DMS 273 (cell line): ENCODE results near the gene SLC16A1.
"Not testable (repeated sequence)": the region's sequence is repeated elsewhere in the genome, so short reads cannot be mapped to it uniquely, and the experiment has no call there.

Source experiments
- DNase-seq: peaks from one replicate; lab custom pipeline; 2025; ENCODE audit not compliant: unreplicated experiment; lab: John Stamatoyannopoulos, UW

SLC16A1 gene

DNA sequence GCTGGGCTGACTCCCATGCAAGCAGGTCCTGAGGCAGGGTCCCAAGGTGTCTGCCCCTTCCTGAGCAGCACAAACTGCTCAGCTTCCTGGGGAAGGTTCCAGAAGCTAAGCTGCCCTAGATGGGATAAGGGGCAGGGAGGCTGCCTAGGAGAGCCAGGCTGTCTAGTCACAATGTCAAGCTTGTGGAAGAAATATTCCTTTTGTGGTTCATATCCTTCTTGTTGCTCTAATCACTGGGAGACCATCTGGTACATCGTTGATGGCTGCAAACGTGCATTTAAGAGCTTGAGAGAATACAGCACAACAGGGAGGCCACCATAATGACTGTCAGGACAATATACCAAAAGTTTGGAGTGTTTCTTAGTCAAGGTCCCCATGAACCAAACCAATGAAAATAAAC is 67.4 kb downstream of the SLC16A1 start:
- DNase-seq: peak; percentile 57

DNA sequence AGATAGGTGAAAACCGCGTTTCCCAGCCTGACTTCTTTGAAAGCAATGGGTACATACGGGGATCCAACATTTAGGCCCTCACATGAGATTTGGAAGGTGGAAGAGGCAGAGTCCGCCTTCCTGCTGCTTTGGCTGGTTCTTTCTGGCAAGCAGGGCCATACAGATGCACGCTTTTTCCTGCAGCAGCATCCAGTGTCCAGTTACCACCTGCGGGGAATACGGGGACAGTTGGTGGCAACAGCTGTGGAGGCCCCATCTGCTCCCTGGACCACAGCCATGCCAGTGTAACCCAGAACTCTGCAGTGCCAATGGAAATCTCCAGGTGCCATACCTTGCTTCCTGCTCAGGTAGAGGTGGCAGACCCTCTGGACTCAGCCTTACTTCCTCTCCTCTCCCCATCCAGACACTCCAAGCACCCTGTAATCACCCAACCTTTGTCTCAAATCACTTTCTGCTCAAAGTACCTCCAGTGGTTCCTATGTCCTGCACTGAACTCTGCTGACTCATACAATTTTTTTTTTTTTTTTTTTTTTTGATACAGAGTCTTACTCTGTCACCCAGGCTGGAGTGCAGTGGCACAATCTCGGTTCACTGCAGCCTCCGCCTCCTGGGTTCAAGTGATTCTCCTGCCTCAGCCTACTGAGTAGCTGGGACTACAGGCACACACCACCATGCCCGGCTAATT is 68.3 kb downstream of the SLC16A1 start:
- DNase-seq: peak; percentile 76

DNA sequence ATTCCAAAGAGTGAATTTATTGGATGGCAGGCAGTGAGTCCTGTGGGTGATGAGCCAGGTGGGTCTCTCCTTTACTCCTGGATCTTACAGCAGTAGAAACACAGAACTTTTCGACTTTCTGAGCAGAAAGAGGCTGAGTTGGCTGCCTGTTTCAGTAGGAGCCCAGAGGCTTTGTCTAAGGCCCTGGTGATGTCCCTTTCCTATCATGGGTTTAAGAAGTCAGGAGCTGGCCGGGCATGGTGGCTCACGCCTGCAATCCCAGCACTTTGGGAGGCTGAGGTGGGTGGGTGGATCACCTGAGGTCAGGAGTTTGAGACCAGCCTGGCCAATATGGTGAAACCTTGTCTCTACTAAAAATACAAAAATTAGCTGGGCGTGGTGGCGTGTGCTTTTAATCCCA is 71.0 kb downstream of the SLC16A1 start:
- not testable (repeated sequence) for DNase-seq

DNA sequence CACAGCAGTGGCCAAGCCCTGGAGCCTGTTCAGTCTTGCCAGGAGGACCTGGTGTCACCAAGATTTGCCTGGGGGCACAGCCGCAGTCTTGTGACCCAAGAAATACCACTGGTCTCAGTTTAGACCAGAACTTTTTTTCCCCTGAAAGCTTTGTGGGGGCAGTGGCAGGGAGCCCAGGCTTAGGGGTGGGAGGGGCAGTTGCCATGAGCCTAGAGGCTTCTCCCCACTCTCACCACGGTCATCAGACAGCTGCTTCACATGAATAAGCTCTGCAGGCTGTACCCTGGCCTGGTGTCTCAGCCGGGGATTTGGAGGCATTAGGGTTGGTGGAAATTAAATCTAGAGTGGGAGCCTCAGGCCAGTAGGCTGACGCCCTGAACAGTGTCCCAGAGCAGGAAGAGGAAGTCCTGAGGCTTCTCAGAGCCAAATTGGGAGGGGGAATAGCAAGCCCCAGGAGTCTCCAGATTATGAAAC is 73.7 kb downstream of the SLC16A1 start:
- no peak for DNase-seq

DNA sequence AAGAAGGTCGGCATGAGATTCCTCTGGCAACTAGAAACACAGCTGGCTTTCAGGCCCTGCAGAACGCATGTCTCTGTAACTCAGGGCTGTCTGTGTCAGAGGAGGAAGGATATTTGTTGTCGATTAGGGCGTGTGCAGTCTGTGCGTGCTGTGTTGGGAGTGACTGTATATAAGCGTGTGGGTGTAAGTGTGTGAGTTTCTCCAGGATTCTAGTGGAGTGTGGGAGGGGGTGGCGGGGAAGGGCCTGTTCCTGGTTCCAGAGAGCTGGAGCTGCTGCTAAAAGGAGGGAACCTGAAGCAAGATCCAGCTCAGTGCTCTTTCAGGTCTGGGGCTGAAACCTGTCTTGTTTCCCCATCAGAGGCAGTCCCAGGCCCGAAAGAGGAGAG is 74.3 kb downstream of the SLC16A1 start:
- DNase-seq: no peak

DNA sequence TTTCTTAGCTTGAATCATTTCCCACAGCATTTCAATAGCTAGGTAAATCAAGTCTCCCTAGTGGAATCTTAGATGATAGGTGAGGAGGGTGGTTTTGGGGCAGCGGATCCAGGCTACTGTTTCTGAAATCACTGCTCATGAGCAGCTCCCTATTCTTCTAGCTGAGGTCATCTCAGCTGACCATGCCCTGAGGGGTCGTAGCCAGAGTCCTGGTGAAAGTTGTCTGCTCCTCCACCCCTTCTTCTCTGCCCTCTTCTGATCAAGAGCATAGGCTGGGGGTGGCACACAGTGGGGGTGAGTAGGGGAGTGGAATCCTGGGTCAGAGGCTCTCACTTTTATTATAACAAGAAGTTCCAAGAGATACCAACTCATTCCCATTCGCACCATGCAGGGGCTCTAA is 76.2 kb downstream of the SLC16A1 start:
- no peak for DNase-seq

DNA sequence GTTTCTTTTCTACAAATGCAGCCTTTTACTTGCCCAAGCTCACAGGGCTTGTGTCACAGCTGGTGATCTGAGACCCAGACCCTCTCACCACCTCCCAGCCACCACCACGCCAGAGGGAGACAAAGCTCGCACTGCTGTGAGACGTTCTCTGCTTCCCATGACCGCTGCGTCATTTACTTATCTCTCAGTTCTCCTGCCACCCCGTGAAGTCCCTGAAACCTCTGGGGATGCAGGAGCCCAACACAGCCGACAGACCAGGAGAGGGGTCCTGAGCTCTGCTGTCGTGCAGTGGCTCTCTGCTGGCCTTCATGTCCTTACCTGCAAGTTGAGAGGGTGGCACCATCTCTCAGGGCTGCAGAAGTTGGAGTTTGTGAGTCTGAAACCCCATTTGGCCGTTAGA is 77.7 kb downstream of the SLC16A1 start:
- DNase-seq: no peak

DNA sequence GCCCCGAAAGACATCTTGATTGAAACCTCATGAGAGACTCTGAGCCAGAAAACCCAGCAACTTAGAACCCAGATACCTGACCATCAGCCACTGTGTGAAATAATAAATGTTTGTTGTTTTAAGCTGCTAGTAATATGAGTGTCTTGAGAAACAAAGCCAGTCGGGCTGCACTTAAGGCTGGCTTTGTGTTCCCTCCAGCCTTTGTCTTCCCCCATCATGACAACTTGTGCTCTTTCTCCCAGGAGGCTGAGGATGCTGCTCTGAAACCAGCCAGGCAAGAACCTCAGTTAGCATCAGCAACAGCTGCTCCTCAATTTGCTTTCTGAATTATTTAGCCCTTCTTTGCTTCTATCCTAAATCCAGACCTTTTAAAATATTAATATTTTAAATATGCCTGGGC is 78.2 kb downstream of the SLC16A1 start:
- DNase-seq: no peak

DNA sequence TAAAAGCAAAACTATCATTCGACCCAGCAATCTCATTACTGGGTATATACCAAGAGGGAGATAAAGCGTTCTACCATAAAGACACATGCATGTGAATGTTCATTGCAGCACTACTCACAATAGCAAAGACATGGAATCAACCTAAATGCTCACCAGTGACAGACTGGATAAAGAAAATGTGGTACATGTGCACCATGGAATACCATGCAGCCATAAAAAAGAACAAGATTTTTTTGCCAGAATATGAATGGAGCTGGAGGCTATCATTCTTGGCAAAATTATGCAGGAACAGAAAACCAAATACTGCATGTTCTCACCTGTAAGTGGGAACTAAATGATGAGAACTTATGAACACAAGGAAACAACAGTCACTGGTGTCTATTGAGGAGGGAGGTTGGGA is 79.7 kb downstream of the SLC16A1 start:
- no peak for DNase-seq

DNA sequence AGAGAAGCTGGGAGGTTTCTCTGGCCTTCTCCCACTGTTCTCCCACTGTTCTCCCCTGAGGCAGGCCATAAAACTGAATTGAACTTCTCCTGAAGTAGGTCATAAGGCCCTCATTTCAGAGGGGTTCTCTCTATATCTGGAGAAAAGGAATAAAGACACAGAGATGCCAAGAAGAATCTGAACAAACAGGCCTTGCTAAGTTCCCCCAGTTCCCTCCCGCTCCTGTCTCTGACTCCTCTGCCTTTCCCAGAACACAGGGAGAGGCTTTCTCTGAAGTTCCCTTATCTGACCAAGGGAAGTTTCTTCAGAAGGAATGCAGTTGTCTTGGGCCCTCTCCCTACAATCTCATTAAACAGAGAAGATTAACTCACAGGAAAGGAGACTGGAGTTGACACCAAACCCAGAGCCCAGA is 83.4 kb downstream of the SLC16A1 start:
- DNase-seq: no peak

DNA sequence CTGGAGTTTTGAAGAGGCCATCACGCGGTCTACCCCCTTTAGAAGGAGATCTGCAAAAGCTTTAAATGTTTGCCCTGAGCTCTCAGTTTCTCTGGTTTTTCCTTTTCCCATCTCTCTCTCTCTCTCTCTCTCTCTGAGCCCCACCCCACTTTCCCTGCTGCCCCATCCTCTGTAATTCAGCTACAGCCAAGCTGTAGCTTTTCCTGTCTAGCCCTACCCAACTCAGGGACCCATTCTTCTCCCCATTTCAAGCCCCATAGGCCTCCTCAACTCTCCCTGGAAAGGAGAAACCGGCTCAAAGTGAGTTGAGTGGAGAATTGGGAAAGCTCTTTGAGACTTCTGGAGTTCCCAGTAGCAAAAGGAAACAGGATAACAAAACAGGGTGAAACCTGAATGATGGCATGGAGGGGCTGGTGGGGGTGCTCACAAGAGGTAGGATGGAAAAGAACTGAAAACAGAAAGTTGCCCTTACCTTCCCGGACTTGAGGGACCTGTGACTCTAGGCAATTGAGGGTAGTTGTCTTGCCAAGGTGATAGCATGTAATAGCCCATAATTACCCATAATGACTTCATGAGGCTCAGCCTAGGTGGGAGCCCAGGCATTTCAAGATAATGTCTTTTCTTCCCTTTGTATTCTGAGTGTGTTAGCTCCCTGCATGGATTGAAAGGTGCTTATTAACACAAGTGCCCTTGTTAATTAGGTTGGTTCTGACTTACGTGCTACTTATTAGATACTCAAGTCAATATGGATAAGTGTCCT is 84.9 kb downstream of the SLC16A1 start:
- no peak for DNase-seq

DNA sequence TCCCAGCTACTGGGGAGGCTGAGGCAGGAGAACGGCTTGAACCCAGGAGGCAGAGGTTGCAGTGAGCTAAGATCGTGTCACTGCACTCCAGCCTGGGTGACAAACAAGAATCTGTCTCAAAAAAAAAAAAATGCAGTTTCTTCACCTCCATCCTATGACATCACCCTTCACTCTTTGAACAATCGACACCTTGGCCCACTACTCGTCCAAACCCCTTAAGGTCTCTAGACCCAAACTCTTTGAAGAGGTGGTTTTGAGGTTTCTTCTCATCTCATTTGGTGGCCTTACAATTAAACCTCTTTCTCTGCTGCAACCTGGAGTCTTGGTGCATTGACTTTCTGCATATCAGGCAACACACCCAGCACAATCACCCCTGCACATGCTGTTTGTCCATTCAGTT is 86.1 kb downstream of the SLC16A1 start:
- DNase-seq: no peak

DNA sequence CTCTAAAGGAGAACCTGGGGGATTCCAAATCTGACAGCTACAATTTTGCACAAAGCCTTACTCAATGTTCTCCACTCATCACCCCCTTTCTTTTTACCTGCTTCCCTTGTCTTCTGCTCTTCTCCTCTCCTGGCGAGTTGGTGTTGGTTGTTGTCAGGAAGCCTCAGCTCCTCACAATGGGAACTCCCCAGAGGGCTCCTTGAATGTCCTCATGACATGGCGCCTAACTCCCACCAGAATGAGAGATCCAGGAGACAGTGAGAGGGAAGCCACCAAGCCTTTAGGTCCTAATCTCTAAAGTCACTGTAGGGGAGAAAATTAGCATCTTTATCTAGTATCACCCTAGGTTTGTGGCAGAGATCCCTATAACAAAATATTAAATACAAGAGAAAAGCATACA is 87.8 kb downstream of the SLC16A1 start:
- DNase-seq: no peak

DNA sequence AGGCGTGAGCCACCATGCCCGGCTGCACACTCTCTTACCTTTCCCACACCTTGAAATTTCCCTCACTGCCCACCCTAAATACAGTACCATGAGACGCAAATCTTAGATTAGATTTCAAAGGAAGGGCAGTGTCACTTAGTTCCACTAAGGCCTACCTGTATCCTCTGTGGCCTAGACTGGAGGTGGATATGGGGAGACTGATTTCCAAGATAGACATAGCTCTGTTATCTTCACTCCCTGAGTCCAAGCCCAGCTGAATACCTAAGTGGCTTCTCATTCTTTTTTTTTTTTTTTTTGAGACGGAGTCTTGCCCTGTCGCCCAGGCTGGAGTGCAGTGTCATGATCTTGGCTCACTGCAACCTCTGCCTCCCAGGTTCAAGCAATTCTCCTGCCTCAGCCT is 89.0 kb downstream of the SLC16A1 start:
- no peak for DNase-seq

DNA sequence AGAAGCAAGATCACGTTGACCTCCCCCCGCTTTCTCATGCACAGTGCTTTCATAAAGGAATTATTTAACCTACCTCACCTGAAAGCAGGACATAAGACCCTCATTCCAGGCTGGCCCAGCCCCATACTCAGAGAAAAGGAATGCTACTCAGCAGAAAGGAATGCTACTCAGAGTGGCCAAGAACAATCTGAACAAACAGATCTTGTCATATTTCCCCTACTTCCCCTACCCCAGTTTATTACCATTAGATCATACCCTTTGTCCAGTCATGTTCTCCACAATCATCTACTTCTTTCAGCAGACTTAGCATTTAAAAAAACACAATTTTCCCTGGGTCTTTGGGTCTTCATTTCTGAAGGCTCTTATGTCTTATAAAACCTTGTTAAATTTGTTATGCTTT is 89.8 kb downstream of the SLC16A1 start:
- no peak for DNase-seq

DNA sequence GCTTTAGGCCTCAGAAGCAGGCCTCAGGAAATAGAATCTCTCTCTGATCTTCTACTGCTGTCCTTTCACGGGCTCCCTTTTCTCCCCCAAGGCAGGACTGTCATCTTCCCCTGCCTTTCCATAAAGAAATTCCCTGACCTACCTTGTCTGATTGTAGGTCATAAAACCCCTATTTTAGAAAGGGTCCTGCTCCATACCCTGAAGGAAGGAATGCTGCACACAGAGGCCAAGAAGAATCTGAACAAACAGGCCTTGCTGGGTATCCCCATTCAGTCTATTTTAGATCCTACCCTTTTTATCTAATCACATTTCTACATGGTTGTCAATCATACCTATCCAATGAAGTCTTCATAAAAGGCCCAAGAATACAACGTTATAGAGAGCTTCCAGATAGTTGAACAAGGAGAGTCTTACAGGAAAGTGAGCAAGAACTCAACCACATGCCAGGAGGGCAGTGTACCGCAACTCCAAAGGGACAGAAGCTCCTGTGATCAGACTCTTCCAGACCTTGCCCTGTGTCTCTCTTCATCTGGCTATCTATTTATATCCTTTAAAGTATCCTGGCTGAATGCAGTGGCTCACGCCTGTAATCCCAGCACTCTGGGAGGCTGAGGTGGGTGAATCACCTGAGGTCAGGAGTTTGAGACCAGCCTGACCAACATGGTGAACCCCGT is 93.1 kb downstream of the SLC16A1 start:
- no peak for DNase-seq
